Measurements from ENCODE around the gene TMEM225B. TPM values are rescaled to one million over a fixed set of nuclear protein-coding genes. Genes with fewer than 3 reads are reported as not detected.
"Not testable (repeated sequence)": the region's sequence is repeated elsewhere in the genome, so short reads cannot be mapped to it uniquely, and the experiment has no call there.

TMEM225B gene
- total and polyA plus RNA-seq, 5 experiments from 2014 or later, result 2.3 to 3.4 (median 2.7) TPM

DNA sequence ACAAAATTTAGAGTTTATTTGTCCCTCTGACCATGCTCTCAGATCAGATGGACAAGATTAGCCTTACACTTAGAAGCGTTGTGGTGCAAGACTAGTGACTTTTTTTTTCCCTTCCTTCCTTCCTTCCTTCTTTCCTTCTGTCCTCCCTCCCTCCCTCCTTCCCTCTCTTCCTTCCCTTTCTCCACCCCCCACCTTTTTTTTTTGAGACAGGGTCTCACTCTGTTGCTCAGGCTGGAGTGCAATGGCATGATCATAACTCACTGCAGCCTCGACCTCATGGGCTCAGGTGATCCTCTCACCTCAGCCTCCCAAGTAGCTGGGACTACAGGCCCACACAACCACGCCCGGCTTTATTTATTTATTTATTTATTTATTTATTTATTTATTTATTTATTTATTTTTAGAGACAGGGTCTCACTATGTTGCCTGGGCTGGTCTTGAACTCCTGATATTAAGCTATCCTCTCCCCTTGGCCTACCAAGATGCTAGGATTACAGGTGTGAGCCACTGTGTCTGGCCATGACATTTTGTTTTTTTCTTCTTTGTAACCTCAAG, 17.2 kb upstream of the TMEM225B start:
- DNase-seq, result not testable (repeated sequence)

DNA sequence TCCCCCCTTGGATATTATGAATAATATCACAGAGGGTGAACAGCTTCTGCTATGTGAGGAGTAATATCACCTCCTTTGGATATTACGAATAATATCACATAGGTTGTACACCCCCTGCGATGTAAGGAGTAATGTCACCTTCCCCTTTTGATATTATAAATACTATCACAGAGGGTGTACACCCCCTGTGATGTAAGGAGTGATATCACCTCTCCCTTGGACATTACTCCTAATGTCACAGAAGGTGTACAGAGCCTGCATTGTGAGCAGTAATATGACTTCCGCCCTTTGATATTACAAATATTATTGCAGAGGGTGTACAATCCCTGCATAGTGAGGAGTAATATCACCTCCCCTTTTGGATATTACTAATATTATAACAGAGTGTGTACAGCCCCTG, 9.2 kb upstream of the TMEM225B start:
- Mint-ChIP-seq H3K36me3 (no peaks in the 10 kb centered on the region), H3K4me3 (no peak overlapping the region), H3K27me3 (no peaks in the 10 kb centered on the region), H3K9me3 (no peaks in the 10 kb centered on the region), H3K4me1 (no peaks in the 10 kb centered on the region), H3K27ac (no peak overlapping the region)
- POLR2A ChIA-PET, result no interaction called here
- ATAC-seq (no peak), DNase-seq (no peak)

More for the DNA sequence above, 17.2 kb upstream of the TMEM225B start:
- peak overlapping the region; percentile 87 to 98 (median 94) for H3K4me3 Mint-ChIP-seq
- not testable (repeated sequence) for H3K36me3 Mint-ChIP-seq, H3K27me3 Mint-ChIP-seq, H3K9me3 Mint-ChIP-seq, ATAC-seq
- H3K27ac Mint-ChIP-seq, result peak overlapping the region; percentile 80 to 96 (median 94)
- H3K4me1 Mint-ChIP-seq, result peaks cover 6 to 19% (median 15%) of the 10 kb centered on the region in 4 donors
- POLR2A ChIA-PET, result interaction anchor here (0.6 to 4.9 kb wide), 11 partner anchors 22 to 653 kb away, joined by 3 to 37 read pairs (median 4); partner anchors contain the start of genes FAM200A, ZKSCAN5, ZNF394 and ZNF655

DNA sequence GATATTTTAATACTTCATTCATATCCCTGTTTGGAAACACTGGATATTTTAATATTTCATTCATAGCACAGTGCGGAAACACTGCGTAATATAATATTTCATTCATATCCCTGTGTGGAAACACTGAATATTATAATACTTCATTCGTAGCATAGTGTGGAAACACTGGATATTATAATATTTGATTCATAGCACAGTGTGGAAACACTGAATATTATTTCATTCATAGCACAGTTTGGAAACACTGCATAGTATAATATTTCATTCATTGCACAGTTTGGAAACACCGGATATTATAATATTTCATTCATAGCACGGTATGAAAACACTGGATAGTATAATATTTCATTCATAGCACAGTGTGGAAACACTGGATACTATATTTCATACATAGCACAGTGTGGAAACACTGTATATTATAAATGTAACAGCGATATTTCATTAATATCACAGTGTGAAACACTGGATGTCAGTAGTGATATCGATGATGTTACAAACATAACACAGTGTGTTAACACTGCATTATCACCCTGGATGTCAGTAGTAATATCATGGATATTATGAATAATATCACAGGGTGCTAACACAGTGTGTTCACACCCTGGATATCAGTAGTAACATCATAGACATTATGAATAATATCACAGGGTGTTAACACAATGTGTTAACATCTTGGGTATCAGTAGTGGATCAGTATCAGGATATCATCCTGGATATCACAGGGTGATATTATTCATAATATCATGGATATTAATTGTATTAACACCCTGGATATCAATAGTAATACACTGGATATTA, 2.9 kb upstream of the TMEM225B start:
- POLR2A ChIA-PET, result no interaction called here
- H3K27ac Mint-ChIP-seq, result no peak overlapping the region

DNA sequence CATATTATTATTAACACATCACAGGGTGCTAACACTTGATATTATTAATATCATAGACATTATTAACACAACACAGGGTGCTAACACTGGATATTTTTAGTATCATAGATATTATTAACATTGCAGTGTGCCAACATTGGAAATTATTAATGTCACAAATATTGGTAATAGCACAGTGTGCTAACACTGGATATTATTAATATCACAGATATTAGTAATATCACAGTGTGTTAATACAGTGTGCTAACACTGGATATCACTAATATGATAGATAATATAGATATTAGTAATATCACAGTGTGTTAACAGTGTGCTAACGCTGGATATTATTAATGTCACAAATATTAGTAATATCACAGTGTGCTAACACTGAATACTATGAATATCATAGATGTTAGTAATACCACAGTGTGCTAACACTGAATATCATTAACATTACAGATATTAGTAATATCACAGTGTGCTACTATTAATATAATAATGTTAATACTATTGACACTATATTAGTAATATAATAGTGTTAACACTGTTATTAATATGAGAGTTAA, 1.6 kb upstream of the TMEM225B start:
- Mint-ChIP-seq H3K27ac (no peak overlapping the region), H3K4me1 (no peaks in the 10 kb centered on the region), H3K4me3 (no peak overlapping the region), H3K27me3 (no peaks in the 10 kb centered on the region), H3K9me3 (no peaks in the 10 kb centered on the region), H3K36me3 (no peaks in the 10 kb centered on the region)
- ATAC-seq (no peak), DNase-seq (no peak)
- POLR2A ChIA-PET, result no interaction called here

More for the DNA sequence above, 2.9 kb upstream of the TMEM225B start:
- H3K4me3 Mint-ChIP-seq, result no peak overlapping the region
- H3K9me3 Mint-ChIP-seq, result no peaks in the 10 kb centered on the region
- H3K4me1 Mint-ChIP-seq, result no peaks in the 10 kb centered on the region
- ATAC-seq (no peak), DNase-seq (no peak)
- H3K27me3 Mint-ChIP-seq, result no peaks in the 10 kb centered on the region
- no peaks in the 10 kb centered on the region for H3K36me3 Mint-ChIP-seq

GRCh38 chr7:99599836-99600235, 1.8 kb downstream of the TMEM225B start:
- DNase-seq, result no peak
- H3K27me3 Mint-ChIP-seq, result no peaks in the 10 kb centered on the region
- H3K36me3 Mint-ChIP-seq, result no peaks in the 10 kb centered on the region
- peaks cover 0 to 10% (median 0%) of the 10 kb centered on the region in 4 donors for H3K4me1 Mint-ChIP-seq
- POLR2A ChIA-PET, result interaction anchor here (0.6 kb wide), 1 partner anchor 125 kb away, joined by 4 read pairs; no protein-coding TSS in a partner anchor
- no peaks in the 10 kb centered on the region for H3K9me3 Mint-ChIP-seq
- peak overlapping the region in 2 of 10 donors; percentile 6 to 60 for H3K27ac Mint-ChIP-seq
- ATAC-seq, result no peak
- no peak overlapping the region for H3K4me3 Mint-ChIP-seq

GRCh38 chr7:99601656-99602310, 3.7 kb downstream of the TMEM225B start:
- H3K27ac Mint-ChIP-seq, result no peak overlapping the region
- POLR2A ChIA-PET, result no interaction called here
- H3K9me3 Mint-ChIP-seq, result no peaks in the 10 kb centered on the region
- ATAC-seq (no peak), DNase-seq (no peak)
- H3K27me3 Mint-ChIP-seq, result no peaks in the 10 kb centered on the region
- peaks cover 0 to 10% (median 0%) of the 10 kb centered on the region in 4 donors for H3K4me1 Mint-ChIP-seq
- H3K4me3 Mint-ChIP-seq, result no peak overlapping the region
- no peaks in the 10 kb centered on the region for H3K36me3 Mint-ChIP-seq

DNA sequence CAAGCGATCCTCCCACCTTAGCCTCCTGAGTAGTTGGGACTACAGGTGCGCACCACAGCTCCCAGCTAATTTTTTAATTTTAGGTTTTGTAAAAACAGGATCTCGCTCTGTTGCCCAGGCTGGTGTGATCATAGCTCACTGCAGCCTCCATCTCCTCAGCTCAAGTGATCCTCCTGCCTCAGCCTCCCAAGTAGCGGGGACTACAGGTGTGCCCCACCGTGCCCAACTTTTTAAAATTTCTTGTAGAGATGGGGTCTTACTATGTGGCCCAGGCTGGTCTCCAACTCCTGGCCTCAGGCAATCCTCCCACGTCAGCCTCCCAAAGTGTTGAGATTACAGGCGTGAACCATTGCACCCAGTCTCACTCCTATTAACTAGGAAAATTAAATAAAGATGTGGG, 7.5 kb downstream of the TMEM225B start:
- Mint-ChIP-seq H3K4me1 (peaks cover 0 to 10% (median 0%) of the 10 kb centered on the region in 4 donors), H3K27ac (no peak overlapping the region), H3K9me3 (no peaks in the 10 kb centered on the region), H3K36me3 (no peaks in the 10 kb centered on the region), H3K4me3 (no peak overlapping the region), H3K27me3 (no peaks in the 10 kb centered on the region)
- POLR2A ChIA-PET, result no interaction called here
- DNase-seq, result no peak
- ATAC-seq, result no peak

DNA sequence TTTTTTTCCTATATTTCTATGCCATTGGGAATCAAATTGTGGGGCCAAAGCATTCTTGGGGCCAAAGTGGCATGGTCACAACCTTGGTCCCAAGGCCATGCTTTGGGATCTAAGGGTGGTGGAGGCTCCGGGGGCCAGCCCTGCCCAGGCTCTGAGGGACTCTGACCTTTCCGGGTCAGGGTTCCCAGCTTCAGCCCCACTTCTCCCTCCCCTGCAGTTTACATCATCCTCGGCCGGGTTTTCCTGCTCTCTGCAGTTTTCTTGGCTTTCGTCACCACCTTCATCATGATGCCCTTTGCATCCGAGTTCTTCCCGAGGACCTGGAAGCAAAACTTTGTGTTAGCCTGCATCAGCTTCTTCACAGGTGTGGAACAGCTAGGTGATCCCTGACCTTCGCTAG, 8.5 kb downstream of the TMEM225B start:
- ATAC-seq (no peak), DNase-seq (no peak)
- Mint-ChIP-seq H3K4me1 (peaks cover 0 to 10% (median 0%) of the 10 kb centered on the region in 4 donors), H3K4me3 (no peak overlapping the region), H3K9me3 (no peaks in the 10 kb centered on the region), H3K27me3 (no peaks in the 10 kb centered on the region), H3K27ac (no peak overlapping the region), H3K36me3 (no peaks in the 10 kb centered on the region)
- POLR2A ChIA-PET, result no interaction called here

- Mint-ChIP-seq H3K9me3 (no peaks in the 10 kb centered on the region), H3K4me3 (no peak overlapping the region)
- POLR2A ChIA-PET, result interaction anchor here (0.9 kb wide), 1 partner anchor 9 kb away, joined by 3 read pairs; the partner anchor contains the start of gene ZSCAN25
These were observed 9.5 kb downstream of the TMEM225B start for GRCh38 chr7:99607548-99607947.

GRCh38 chr7:99614495-99614894, 16.4 kb downstream of the TMEM225B start:
- POLR2A ChIA-PET, result interaction anchor here (1.2 to 3.8 kb wide), 2 partner anchors 34 to 56 kb away, joined by 3 to 54 read pairs; partner anchors contain the start of gene ZNF655
- Mint-ChIP-seq H3K36me3 (peaks cover 0 to 14% (median 11%) of the 10 kb centered on the region in 3 donors), H3K27ac (peak overlapping the region in 1 of 10 donors; percentile 24), H3K4me3 (peak overlapping the region in 2 of 10 donors; percentile 14 to 98), H3K27me3 (no peaks in the 10 kb centered on the region), H3K4me1 (peaks cover 18 to 49% (median 37%) of the 10 kb centered on the region in 4 donors), H3K9me3 (no peaks in the 10 kb centered on the region)
- ATAC-seq (no peak), DNase-seq (no peak)

More at GRCh38 chr7:99607548-99607947, 9.5 kb downstream of the TMEM225B start:
- Mint-ChIP-seq H3K36me3 (no peaks in the 10 kb centered on the region), H3K27ac (peak overlapping the region in 1 of 10 donors; percentile 6), H3K4me1 (peaks cover 0 to 7% (median 0%) of the 10 kb centered on the region in 4 donors), H3K27me3 (no peaks in the 10 kb centered on the region)
- DNase-seq, result no peak
- no peak for ATAC-seq

- Mint-ChIP-seq H3K4me3 (peak overlapping the region; percentile 95 to 99 (median 96)), H3K27me3 (no peaks in the 10 kb centered on the region), H3K36me3 (peaks cover 0 to 29% (median 18%) of the 10 kb centered on the region in 3 donors), H3K4me1 (peaks cover 18 to 52% (median 47%) of the 10 kb centered on the region in 4 donors), H3K9me3 (no peaks in the 10 kb centered on the region), H3K27ac (peak overlapping the region; percentile 92 to 99 (median 98))
- DNase-seq (no peak), ATAC-seq (no peak)
- POLR2A ChIA-PET, result interaction anchor here (0.6 to 3.8 kb wide), 9 partner anchors 8 to 431 kb away, joined by 3 to 54 read pairs (median 4); partner anchors contain the start of genes ZKSCAN1, ZKSCAN5, ZNF394 and ZNF655
These were observed 17.9 kb downstream of the TMEM225B start for GRCh38 chr7:99615989-99616358.

Data from naive thymus-derived CD8-positive, alpha-beta T cell (primary cell).